Measurements from ENCODE around the gene LAMTOR2.

LAMTOR2 gene

GRCh38 chr1:156073110-156073687, 18.6 kb downstream of the LAMTOR2 start:
- no peaks in the 10 kb centered on the region for H4K20me1 ChIP-seq (ENCODE audit: low read depth, low read length)
- H3F3A ChIP-seq (ENCODE audit: insufficient read depth): no peaks in the 10 kb centered on the region
- no peaks in the 10 kb centered on the region for H3K9me3 ChIP-seq (ENCODE audit: insufficient read depth, low read length)
- no peak overlapping the region for H3K27ac ChIP-seq (ENCODE audit: low read depth, low read length)
- H3K79me2 ChIP-seq (ENCODE audit: insufficient read depth, low read length): no peaks in the 10 kb centered on the region
- TF ChIP-seq EZH2phosphoT487 (conservative IDR thresholded peaks at IDR 0.05; ENCODE audit: low read length): no peak
- TF ChIP-seq CTCF (IDR thresholded peaks at IDR 0.05; ENCODE audit: insufficient read depth, low read length, poor library complexity, severe bottlenecking): no peak
- no peak overlapping the region for H3K4me2 ChIP-seq (ENCODE audit: low read depth, low read length, poor library complexity, severe bottlenecking)
- H3K9ac ChIP-seq (ENCODE audit: low read length): no peak overlapping the region
- no peaks in the 10 kb centered on the region for H3K27me3 ChIP-seq (ENCODE audit: low read length)
- H3K36me3 ChIP-seq (ENCODE audit: low read length): no peaks in the 10 kb centered on the region
- H3K9me2 ChIP-seq (replicated peaks; ENCODE audit: insufficient read depth, low read length): no peaks in the 10 kb centered on the region
- no peak overlapping the region for H3K4me3 ChIP-seq (ENCODE audit: insufficient read depth, low read length, poor library complexity, severe bottlenecking)
- H2AFZ ChIP-seq (ENCODE audit: low read depth, low read length, severe bottlenecking): no peak overlapping the region

GRCh38 chr1:156073740-156074139, 19.2 kb downstream of the LAMTOR2 start:
- no peaks in the 10 kb centered on the region for H3K9me2 ChIP-seq (replicated peaks; ENCODE audit: insufficient read depth, low read length)
- H3K9ac ChIP-seq (ENCODE audit: low read length): no peak overlapping the region
- no peak overlapping the region for H2AFZ ChIP-seq (ENCODE audit: low read depth, low read length, severe bottlenecking)
- H3K27me3 ChIP-seq (ENCODE audit: low read length): no peaks in the 10 kb centered on the region
- no peaks in the 10 kb centered on the region for H3F3A ChIP-seq (ENCODE audit: insufficient read depth)
- H3K9me3 ChIP-seq (ENCODE audit: insufficient read depth, low read length): no peaks in the 10 kb centered on the region
- no peaks in the 10 kb centered on the region for H3K79me2 ChIP-seq (ENCODE audit: insufficient read depth, low read length)
- H3K4me3 ChIP-seq (ENCODE audit: insufficient read depth, low read length, poor library complexity, severe bottlenecking): no peak overlapping the region
- no peaks in the 10 kb centered on the region for H3K36me3 ChIP-seq (ENCODE audit: low read length)
- TF ChIP-seq CTCF (IDR thresholded peaks at IDR 0.05; ENCODE audit: insufficient read depth, low read length, poor library complexity, severe bottlenecking): no peak
- no peak for TF ChIP-seq EZH2phosphoT487 (conservative IDR thresholded peaks at IDR 0.05; ENCODE audit: low read length)
- no peak overlapping the region for H3K4me2 ChIP-seq (ENCODE audit: low read depth, low read length, poor library complexity, severe bottlenecking)
- H4K20me1 ChIP-seq (ENCODE audit: low read depth, low read length): no peaks in the 10 kb centered on the region
- no peak overlapping the region for H3K27ac ChIP-seq (ENCODE audit: low read depth, low read length)

DNA sequence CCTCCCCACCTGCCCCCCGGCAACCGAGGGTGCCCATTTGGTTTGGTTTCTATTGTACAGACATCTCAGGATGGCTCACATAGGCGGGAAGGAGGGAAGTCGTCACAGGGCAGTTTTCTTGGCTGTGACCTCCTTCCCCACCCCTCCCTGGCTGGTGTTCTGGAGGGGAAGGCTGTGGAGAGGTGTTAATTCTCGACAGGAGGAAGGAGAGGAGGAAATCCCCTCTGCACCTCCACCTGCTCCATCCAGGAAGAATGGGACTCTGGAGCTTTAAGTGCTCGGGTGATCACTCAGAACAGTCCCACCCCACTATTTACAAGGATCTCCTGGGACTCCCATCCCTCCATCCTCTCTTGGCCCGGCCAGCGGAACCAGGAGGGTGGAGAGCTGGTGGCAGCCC, 20.1 kb downstream of the LAMTOR2 start:
- no peak overlapping the region for H3K4me2 ChIP-seq (ENCODE audit: low read depth, low read length, poor library complexity, severe bottlenecking)
- no peaks in the 10 kb centered on the region for H4K20me1 ChIP-seq (ENCODE audit: low read depth, low read length)
- no peaks in the 10 kb centered on the region for H3K27me3 ChIP-seq (ENCODE audit: low read length)
- no peaks in the 10 kb centered on the region for H3F3A ChIP-seq (ENCODE audit: insufficient read depth)
- H3K27ac ChIP-seq (ENCODE audit: low read depth, low read length): no peak overlapping the region
- no peaks in the 10 kb centered on the region for H3K36me3 ChIP-seq (ENCODE audit: low read length)
- TF ChIP-seq CTCF (IDR thresholded peaks at IDR 0.05; ENCODE audit: insufficient read depth, low read length, poor library complexity, severe bottlenecking): no peak
- no peak for TF ChIP-seq EZH2phosphoT487 (conservative IDR thresholded peaks at IDR 0.05; ENCODE audit: low read length)
- H2AFZ ChIP-seq (ENCODE audit: low read depth, low read length, severe bottlenecking): no peak overlapping the region
- H3K9ac ChIP-seq (ENCODE audit: low read length): no peak overlapping the region
- no peaks in the 10 kb centered on the region for H3K9me2 ChIP-seq (replicated peaks; ENCODE audit: insufficient read depth, low read length)
- no peaks in the 10 kb centered on the region for H3K79me2 ChIP-seq (ENCODE audit: insufficient read depth, low read length)
- no peak overlapping the region for H3K4me3 ChIP-seq (ENCODE audit: insufficient read depth, low read length, poor library complexity, severe bottlenecking)
- H3K9me3 ChIP-seq (ENCODE audit: insufficient read depth, low read length): no peaks in the 10 kb centered on the region

Data from SU-DHL-6 (cell line).